Endothelial cell of umbilical vein (primary cell): Measurements from ENCODE around the gene KDM4B. TPM values are rescaled to one million over a fixed set of nuclear protein-coding genes. Genes with fewer than 3 reads are reported as not detected.

Experiments used
- BruUV-seq: library from RNA; stranded (reverse); fragments of 400-500 nt; replicated peaks from 2 replicates; lab custom pipeline; 2021; lab: Mats Ljungman, UMichigan
- CTCF ChIA-PET: fragments of 300-600, 350-600 bp; sonication (Branson Sonifier 250); formaldehyde crosslinking; loops from one replicate; lab custom pipeline; 2021; ENCODE audit warnings: antibody characterized with exemption, inconsistent platforms; lab: Charles Lee
- POLR2A ChIA-PET: fragments of 300-600, 350-600 bp; sonication (Branson Sonifier 250); formaldehyde crosslinking; loops from one replicate; lab custom pipeline; 2021; ENCODE audit warnings: antibody characterized with exemption, inconsistent platforms; lab: Charles Lee
- DNase-seq: peaks from one replicate; pipeline ENCODE4 v3.0.0-alpha.2; 2011; ENCODE audit warnings: low read depth, low spot score
- FAIRE-seq: peaks from 2 replicates; lab custom pipeline; 2011; peaks lifted over from hg19 to GRCh38; lab: Jason Lieb, UNC
- H2AFZ ChIP-seq: 2 replicates; pipeline ENCODE4 v1.6.0; 2012; ENCODE audit warnings: low read depth, low read length, control low read depth, inconsistent platforms
- H3K27ac ChIP-seq: 2 replicates; pipeline ENCODE4 v1.5.1; 2011; ENCODE audit warnings: low read depth, mild to moderate bottlenecking, control low read depth, low read length, moderate library complexity; ENCODE audit not compliant: insufficient read depth
- H3K27me3 ChIP-seq, 2 experiments: 2 replicates each; pipeline versions ENCODE4 v1.6.0 to v1.6.1; 2011; ENCODE audit warnings: low read length in 2 of 2, mixed read lengths in 1 of 2; ENCODE audit not compliant: control insufficient read depth in 2 of 2, insufficient read depth in 2 of 2
- H3K36me3 ChIP-seq, 2 experiments: 2 replicates in 1 of 2; 3 replicates in 1 of 2; pipeline ENCODE4 v1.5.1; 2011; ENCODE audit warnings: low read length in 2 of 2, mild to moderate bottlenecking in 1 of 2, moderate library complexity in 1 of 2; ENCODE audit not compliant: control insufficient read depth in 2 of 2, insufficient read depth in 2 of 2; ENCODE audit errors: extremely low read depth in 1 of 2
- H3K4me1 ChIP-seq: 3 replicates; pipeline ENCODE4 v1.5.1; 2011; ENCODE audit warnings: mild to moderate bottlenecking, low read length; ENCODE audit not compliant: control insufficient read depth, insufficient read depth; ENCODE audit errors: extremely low read depth
- H3K4me2 ChIP-seq: 2 replicates; pipeline ENCODE4 v1.6.1; 2011; ENCODE audit warnings: low read length, control low read depth, mixed read lengths; ENCODE audit not compliant: insufficient read depth
- H3K4me3 ChIP-seq, 3 experiments: fragments of 200-600 bp in 1 of 3; sonication (generic), shearing (Covaris generic) in 1 of 3; replicated peaks in 1 of 3; 2 replicates each; pipeline ENCODE4 v1.5.1; 2011 to 2016; ENCODE audit warnings: control low read depth in 3 of 3, low read length in 3 of 3, mild to moderate bottlenecking in 2 of 3, inconsistent platforms in 1 of 3, low read depth in 1 of 3, moderate library complexity in 1 of 3; ENCODE audit not compliant: insufficient read depth in 1 of 3
- H3K79me2 ChIP-seq: 2 replicates; pipeline ENCODE4 v1.6.0; 2012; ENCODE audit warnings: low read length, inconsistent platforms; ENCODE audit not compliant: control insufficient read depth, insufficient read depth
- H3K9ac ChIP-seq: replicated peaks from 2 replicates; pipeline ENCODE3; 2011; ENCODE audit warnings: low read length, control low read depth; ENCODE audit not compliant: insufficient read depth; ENCODE audit errors: extremely low read depth
- H3K9me1 ChIP-seq: replicated peaks from 3 replicates; pipeline ENCODE4 v1.6.0; 2011; ENCODE audit warnings: mild to moderate bottlenecking, low read length; ENCODE audit not compliant: control insufficient read depth, insufficient read depth; ENCODE audit errors: extremely low read depth
- H3K9me3 ChIP-seq: replicated peaks from 2 replicates; pipeline ENCODE4 v1.5.1; 2012; ENCODE audit warnings: low read length, inconsistent platforms; ENCODE audit not compliant: control insufficient read depth, insufficient read depth
- H4K20me1 ChIP-seq: replicated peaks from 2 replicates; pipeline ENCODE3; 2011; ENCODE audit warnings: mild to moderate bottlenecking, low read length; ENCODE audit not compliant: control insufficient read depth, insufficient read depth; ENCODE audit errors: extremely low read depth
- CTCF ChIP-seq, 2 donors: IDR thresholded peaks; 1 replicate in 1 of 2; 2 replicates in 1 of 2; pipeline ENCODE4 v1.5.1; 2011; ENCODE audit warnings: low read length in 2 of 2, mild to moderate bottlenecking in 2 of 2, moderate library complexity in 2 of 2, control low read depth in 1 of 2, inconsistent platforms in 1 of 2, low read depth in 1 of 2; ENCODE audit not compliant: insufficient read depth in 1 of 2; ENCODE audit errors: extremely low read depth in 1 of 2
- EZH2 ChIP-seq: IDR thresholded peaks from 2 replicates; pipeline ENCODE4 v1.6.1; 2012; ENCODE audit warnings: borderline replicate concordance, low read depth, mild to moderate bottlenecking, moderate library complexity, low read length, inconsistent platforms; ENCODE audit not compliant: severe bottlenecking
- FOS ChIP-seq: IDR thresholded peaks from 2 replicates; pipeline ENCODE4 v1.6.1; 2011; ENCODE audit warnings: mild to moderate bottlenecking, low read length, moderate library complexity, borderline replicate concordance; ENCODE audit not compliant: insufficient read depth
- GATA2 ChIP-seq: IDR thresholded peaks from 2 replicates; pipeline ENCODE4 v1.7.0; 2011; ENCODE audit warnings: low read depth, mild to moderate bottlenecking, moderate library complexity, mixed read lengths, low read length; ENCODE audit not compliant: insufficient read length, insufficient read depth
- JUN ChIP-seq: IDR thresholded peaks from 2 replicates; pipeline ENCODE4 v1.6.1; 2011; ENCODE audit warnings: borderline replicate concordance, low read depth; ENCODE audit not compliant: insufficient read length, insufficient read depth
- MYC ChIP-seq: IDR thresholded peaks from one replicate; pipeline ENCODE4 v1.6.1; 2011; ENCODE audit warnings: mild to moderate bottlenecking, low read depth, low read length
- POLR2A ChIP-seq: IDR thresholded peaks from 2 replicates; pipeline ENCODE4 v1.6.1; 2012; ENCODE audit warnings: low read depth, mild to moderate bottlenecking, control low read depth, low read length
- POLR2AphosphoS5 ChIP-seq: IDR thresholded peaks from 2 replicates; pipeline ENCODE4 v1.6.1; 2012; ENCODE audit warnings: low read depth, mild to moderate bottlenecking, control low read depth, low read length, moderate library complexity; ENCODE audit not compliant: insufficient read depth
- dilution Hi-C: fragments of 300-500 bp; cut with MboI; formaldehyde crosslinking; loops from one replicate; pipeline ENCODE4 v1.15.0; 2019; ENCODE audit warnings: low sequenced_read_pairs; ENCODE audit not compliant: extremely low pct_ligation_motif_present
- intact Hi-C: fragments of 100-400 bp; cut with micrococcal nuclease; formaldehyde crosslinking; loops from one replicate; pipeline ENCODE4 v1.10.0; 2022
- polyA plus RNA-seq, 4 experiments: library from polyadenylated mRNA; depleted of rRNA in 3 of 4; stranded (reverse) in 3 of 4; unstranded in 1 of 4; fragments of >200 nt; gene quantifications; 2 replicates each; pipeline versions ENCODE4 v1.2.1 to v1.2.3, GENCODE V29; 2011 to 2012; ENCODE audit warnings: missing spikeins in 1 of 4
- total RNA-seq: library from RNA; stranded (reverse); gene quantifications from 2 replicates; pipeline ENCODE4 v1.2.3, GENCODE V29; 2021
- TF ChIP-seq, protein P1 (sequence below): IDR thresholded peaks from 2 replicates; pipeline ENCODE4 v1.6.1; 2011; ENCODE audit not compliant: insufficient read depth, insufficient read length

Gene KDM4B
- total and polyA plus RNA-seq, 2 donors (not counting 3 experiments of a cell fraction or from before 2014, with no cell fraction given), result 12.4 to 37.2 TPM

DNA sequence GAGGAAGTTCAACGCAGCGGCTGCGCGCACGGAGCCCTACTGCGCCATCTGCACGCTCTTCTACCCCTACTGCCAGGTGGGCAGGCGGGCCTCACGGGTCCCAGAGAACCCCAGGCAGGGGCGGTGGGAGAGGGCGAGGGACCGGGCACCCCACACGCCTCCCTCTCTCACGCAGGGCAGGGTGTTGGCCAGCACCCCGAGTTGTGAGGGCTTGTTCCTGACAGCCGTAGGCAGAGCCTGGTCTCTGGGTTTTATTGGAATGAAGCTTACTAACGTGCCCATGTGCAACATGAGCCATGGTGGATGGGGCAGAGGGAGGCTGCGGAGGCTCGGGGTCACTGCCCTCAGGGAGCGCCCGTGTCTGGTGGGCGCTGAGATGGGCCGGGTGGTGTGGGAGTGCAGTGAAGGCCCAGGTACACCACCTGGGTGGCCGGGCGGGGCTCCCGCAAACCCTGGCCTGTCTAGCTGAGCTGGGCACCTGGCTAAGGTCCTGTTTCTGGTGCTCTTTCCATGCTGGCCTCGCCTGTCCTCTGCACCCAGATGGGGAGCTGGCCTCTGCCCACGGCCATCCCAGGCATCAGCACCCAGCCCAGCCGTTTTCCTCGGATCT, 165.2 kb downstream of the KDM4B start:
- no TSS peak for BruUV-seq
- Histone ChIP-seq H3K9ac (no peak overlapping the region), H3K79me2 (no peaks in the 10 kb centered on the region), H3K36me3 (peaks cover 2 to 34% of the 10 kb centered on the region in 2 experiments), H3K27me3 (no peaks in the 10 kb centered on the region), H3K4me1 (no peaks in the 10 kb centered on the region), H4K20me1 (no peaks in the 10 kb centered on the region), H2AFZ (no peak overlapping the region), H3K27ac (no peak overlapping the region), H3K9me1 (no peaks in the 10 kb centered on the region), H3K9me3 (no peaks in the 10 kb centered on the region), H3K4me2 (no peak overlapping the region), H3K4me3 (no peak overlapping the region)
- intact Hi-C loops, result no loop called here
- ChIA-PET POLR2A (no interaction called here), CTCF (no interaction called here)
- no peak for DNase-seq
- dilution Hi-C loops, result no loop called here
- no peak for TF ChIP-seq EZH2
- FAIRE-seq, result no peak

DNA sequence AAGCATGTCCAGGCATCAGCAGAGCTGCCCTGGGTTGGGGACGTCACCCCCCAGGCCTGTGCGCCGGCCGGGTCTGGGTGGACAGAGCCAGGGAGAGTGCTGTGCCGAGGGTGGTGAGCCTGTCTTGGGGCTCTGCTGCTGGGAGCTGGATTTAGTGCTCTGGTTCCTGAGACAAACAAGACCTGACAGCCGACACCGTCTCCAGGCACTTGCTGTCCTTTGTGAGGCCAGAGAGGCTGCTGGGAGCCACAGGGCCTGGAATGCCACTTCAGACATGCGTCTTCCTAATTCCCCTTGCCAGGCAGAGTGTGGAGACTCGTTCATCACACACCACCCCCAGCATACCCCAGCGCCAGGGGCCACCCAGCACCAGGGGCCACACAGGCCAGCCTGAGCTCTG, 165.8 kb downstream of the KDM4B start:
- CTCF ChIA-PET, result no interaction called here
- no peak overlapping the region for H2AFZ ChIP-seq
- dilution Hi-C loops (no loop called here), intact Hi-C loops (no loop called here)
- DNase-seq (no peak), FAIRE-seq (no peak)
- H3K4me1 ChIP-seq, result no peaks in the 10 kb centered on the region
- POLR2A ChIA-PET, result no interaction called here
- no peak overlapping the region for H3K27ac ChIP-seq
- no TSS peak for BruUV-seq
- no peaks in the 10 kb centered on the region for H3K9me1 ChIP-seq
- peaks cover 2 to 38% of the 10 kb centered on the region in 2 experiments for H3K36me3 ChIP-seq
- no peaks in the 10 kb centered on the region for H3K27me3 ChIP-seq
- H3K79me2 ChIP-seq, result no peaks in the 10 kb centered on the region
- H4K20me1 ChIP-seq, result no peaks in the 10 kb centered on the region
- no peak for TF ChIP-seq JUN
- TF ChIP-seq FOS, result no peak
- no peak for TF ChIP-seq GATA2
- TF ChIP-seq POLR2A, result no peak
- TF ChIP-seq MYC, result no peak
- no peak for TF ChIP-seq EZH2
- TF ChIP-seq, protein P1, sequence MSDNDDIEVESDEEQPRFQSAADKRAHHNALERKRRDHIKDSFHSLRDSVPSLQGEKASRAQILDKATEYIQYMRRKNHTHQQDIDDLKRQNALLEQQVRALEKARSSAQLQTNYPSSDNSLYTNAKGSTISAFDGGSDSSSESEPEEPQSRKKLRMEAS, result no peak
- TF ChIP-seq CTCF (IDR thresholded peaks at IDR 0.05; ENCODE audit: extremely low read depth in 1 of 2, insufficient read depth in 1 of 2, low read depth in 1 of 2, low read length in 2 of 2), result no peak
- TF ChIP-seq POLR2AphosphoS5, result no peak
- no peak overlapping the region for H3K9ac ChIP-seq
- H3K4me3 ChIP-seq, result no peak overlapping the region
- no peak overlapping the region for H3K4me2 ChIP-seq
- H3K9me3 ChIP-seq, result no peaks in the 10 kb centered on the region
